T1000 (cell line): ENCODE data around the gene ATP6V1F.

Experiments used
- DNase-seq: peaks from one replicate; lab custom pipeline; 2025; ENCODE audit warnings: mixed read lengths; lab: John Stamatoyannopoulos, UW

ATP6V1F gene

DNA sequence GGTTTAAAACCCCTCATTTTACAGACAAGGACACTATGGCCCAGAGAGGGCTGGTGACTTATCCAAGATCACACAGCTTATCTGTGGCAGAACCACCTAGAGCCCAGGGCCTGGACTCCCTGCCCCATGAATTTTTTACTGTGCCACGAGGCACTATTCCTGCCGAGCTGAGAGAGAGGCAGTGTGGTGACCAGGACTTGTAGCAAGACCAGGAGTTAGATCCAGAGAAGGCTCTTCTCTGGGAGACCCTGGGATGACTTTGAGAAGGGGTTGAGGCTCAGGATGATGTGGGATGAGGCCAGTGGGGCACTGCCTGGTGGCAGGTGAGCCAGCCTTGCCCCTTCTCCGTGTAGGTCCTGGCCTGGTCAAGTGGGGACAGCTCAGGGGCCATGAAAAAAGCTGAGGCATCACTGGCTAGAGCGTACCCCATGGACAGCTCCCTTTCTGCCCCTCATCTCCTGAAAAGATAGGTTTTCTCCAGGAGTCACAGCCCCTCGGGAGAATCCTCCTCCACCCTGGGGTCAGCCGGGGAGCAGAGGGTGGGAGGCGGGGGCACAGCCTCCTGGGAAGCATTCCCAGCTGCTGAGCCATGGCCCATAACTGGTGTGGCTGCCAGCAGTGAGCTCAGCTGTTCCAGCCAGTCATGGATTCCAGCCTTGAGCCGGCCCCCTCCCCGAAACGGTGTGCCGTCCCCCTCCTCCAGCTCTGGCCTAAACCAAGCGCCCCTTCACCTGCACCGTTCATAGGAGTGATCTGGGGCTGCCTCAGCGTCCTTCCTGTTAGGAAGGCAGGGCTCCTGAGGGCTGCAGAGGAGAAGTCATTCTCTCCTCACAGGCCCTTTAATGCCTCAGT is 26.6 kb upstream of the ATP6V1F start:
- DNase-seq = no peak

DNA sequence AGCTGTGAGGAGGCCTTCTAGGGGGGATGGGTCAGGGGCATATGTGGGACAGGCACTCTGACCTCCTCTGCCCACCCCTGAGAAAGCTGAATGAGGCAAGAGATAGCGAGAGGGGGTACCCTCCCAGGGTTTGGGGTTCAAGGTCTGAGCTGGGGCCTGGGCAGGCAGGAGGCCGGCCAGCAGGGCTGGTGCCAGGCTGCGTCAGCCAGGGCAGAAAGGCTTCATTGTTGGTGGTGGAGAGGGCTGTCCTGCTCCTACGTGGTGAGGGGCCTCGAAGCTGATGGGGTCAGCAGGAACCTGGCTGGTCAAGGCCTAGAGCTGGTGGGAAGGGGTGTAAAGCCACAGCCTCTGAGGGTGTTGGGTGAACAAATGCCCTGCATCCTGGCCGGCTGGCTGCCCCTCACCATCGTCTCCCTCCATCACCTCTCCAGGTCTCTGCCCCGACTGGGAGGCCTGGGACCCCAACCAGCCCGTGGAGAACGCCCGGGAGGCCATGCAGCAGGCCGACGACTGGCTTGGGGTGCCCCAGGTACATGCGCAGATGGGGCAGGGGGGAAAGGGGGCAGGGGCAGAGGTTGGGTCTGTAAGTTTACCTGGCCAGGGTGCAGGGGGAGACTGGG is 25.8 kb upstream of the ATP6V1F start:
- no peak for DNase-seq

DNA sequence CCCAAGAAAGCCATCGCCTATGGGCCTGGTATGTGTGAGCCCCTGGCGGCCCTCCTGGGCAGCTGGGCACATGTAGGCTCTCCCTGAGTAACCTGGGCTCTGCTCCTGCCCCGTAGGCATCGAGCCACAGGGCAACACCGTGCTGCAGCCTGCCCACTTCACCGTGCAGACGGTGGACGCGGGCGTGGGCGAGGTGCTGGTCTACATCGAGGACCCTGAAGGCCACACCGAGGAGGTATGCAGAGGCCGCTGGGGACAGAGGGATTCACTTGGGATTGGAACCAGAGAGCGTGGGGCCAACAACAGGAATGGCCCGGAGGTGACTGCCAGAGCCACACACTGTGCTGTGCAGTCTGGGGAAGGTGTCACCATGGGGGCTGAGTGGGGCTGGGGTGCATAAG is 25.1 kb upstream of the ATP6V1F start:
- no peak for DNase-seq

DNA sequence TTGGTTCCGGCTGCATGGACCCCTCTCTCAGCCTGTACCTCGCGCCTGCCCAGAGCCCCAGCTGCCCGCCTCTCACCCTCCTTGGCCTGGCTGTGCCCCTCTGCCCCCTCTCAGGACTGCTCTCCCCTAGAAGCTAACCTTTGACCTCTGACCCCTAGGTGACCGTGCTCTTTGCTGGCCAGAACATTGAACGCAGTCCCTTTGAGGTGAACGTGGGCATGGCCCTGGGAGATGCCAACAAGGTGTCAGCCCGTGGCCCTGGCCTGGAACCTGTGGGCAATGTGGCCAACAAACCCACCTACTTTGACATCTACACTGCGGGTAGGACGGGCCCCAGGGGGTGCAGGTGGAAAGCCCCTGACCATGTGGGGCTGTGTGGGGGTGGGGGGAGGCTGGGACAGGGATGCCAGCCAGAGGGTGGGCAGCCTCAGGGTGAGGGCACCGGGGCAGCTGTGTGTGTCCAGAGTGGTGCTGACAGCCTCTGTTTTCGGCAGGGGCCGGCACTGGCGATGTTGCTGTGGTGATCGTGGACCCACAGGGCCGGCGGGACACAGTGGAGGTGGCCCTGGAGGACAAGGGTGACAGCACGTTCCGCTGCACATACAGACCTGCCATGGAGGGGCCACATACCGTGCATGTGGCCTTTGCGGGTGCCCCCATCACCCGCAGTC is 24.4 kb upstream of the ATP6V1F start:
- DNase-seq = no peak

DNA sequence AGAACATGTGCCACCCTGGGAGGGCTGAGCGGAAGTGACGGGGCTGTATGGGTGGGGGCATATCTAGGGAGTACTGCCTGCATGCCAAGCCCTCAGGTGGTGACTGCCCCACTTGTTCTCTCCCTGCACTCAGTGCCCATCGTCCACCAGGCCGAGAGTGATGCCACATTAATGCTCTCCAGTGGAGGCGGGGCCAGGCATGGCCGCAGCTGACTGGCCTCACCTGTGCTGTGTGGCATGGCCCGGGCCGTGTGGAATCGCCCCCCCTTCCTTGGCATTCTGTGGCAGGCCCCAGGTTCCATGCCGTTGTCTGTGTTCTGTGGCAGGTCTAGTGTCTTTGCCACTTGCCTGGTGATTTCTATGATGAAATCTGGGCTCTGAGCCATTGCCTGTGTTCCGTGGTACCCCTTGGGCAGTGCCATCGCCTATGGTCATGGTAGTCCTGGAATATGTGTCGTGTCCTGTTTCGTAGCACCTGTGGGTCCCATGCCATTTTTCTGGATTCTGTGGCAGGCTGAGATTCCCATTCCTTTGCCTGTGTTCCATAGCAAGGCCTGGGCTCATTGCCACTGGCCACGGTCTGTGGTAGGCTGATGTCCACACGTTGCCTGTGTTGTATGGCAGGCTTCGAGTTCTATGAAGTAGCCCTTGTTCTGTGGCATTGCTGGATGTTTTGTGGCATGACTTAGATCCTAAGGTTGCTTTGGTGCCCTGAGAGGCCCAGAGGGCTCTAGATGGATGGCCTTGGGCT is 23.5 kb upstream of the ATP6V1F start:
- no peak for DNase-seq

DNA sequence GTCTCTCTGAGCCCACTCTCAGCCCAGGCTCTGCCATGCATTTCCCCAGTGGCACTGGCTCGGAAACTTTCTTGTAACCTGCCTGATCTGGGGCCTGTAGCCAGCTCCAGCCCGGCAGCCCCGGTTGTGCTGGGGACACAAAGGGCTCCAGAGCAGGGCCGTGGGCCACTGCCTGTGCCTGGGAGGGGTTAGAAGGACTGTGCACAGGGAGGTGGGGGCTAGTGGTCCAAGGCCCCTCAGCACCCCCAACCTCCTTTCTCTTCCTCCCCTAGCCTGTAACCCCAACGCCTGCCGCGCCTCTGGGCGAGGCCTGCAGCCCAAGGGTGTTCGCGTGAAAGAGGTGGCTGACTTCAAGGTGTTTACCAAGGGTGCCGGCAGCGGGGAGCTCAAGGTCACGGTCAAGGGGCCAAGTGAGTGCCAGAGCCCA is 22.9 kb upstream of the ATP6V1F start:
- no peak for DNase-seq

DNA sequence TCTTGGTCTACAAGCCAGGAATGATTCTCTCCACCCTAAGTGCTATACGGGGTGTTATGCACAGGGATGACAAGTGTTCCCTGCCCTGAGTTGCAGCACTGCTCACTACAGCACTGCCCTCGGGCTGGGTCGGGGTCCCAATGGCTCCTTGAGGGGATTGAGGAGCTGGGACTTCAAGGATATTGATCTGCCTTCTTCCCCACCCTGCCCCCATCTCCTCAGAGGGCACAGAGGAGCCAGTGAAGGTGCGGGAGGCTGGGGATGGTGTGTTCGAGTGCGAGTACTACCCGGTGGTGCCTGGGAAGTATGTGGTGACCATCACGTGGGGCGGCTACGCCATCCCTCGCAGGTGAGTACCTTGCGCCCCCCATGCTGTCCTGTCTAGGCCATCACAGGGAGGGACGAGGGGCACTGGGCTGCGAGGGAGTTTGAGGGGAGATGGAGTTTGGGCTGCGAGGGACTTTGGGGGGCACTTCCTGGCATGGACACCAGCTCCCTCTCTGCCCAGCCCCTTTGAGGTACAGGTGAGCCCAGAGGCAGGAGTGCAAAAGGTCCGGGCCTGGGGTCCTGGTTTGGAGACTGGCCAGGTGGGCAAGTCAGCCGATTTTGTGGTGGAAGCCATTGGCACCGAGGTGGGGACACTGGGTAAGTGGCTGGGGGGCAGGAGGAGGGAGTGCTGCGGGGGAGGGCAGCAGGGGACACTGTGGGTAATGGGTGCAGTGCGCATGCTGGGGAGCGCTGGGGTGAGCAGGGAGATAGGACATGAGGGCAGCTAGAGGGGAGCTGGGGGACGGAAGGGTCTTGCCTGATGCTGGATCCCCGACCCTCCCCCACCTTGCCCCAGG is 22.1 kb upstream of the ATP6V1F start:
- no peak for DNase-seq

DNA sequence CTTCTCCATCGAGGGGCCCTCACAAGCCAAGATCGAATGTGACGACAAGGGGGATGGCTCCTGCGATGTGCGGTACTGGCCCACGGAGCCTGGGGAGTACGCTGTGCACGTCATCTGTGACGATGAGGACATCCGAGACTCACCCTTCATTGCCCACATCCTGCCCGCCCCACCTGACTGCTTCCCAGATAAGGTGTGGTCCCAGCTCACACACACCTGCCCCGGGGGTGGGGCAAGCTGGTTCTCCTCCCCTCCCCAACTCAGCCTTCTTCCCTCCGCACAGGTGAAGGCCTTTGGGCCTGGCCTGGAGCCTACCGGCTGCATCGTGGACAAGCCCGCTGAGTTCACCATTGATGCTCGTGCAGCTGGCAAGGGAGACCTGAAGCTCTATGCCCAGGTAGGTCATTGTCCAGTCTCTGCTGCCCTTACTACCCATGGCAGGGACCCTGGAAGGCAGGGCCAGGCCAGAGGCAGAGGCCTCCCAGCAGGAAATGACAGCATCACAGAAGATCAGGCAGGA is 21.4 kb upstream of the ATP6V1F start:
- DNase-seq = no peak

DNA sequence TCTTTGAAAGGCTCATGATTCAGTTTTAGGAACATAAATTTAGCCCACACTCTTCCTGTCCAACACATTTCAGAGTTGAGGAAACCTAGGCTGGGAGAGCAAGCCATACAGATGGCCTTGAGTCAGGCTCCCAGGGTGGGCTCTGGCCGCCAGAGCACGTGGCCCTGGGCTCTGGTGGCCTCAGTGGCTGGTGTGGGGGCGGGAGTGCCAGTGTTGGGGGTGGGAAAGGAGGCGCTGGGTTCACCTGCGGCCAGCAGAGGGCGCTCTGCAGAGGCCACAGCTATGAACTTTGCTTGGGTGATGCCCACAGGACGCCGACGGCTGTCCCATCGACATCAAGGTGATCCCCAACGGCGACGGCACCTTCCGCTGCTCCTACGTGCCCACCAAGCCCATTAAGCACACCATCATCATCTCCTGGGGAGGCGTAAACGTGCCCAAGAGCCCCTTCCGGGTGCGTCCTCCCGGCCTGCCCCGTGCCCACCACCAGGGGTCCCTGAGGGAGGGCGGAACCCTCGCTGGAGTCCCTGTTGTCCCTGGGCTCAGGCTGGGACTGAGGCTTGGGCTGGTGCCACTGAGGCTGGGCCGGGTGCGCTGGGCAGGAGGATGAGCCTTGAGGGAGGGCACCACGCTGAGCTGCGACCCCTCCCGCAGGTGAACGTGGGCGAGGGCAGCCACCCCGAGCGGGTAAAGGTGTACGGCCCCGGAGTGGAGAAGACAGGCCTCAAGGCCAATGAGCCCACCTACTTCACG is 20.6 kb upstream of the ATP6V1F start:
- no peak for DNase-seq

DNA sequence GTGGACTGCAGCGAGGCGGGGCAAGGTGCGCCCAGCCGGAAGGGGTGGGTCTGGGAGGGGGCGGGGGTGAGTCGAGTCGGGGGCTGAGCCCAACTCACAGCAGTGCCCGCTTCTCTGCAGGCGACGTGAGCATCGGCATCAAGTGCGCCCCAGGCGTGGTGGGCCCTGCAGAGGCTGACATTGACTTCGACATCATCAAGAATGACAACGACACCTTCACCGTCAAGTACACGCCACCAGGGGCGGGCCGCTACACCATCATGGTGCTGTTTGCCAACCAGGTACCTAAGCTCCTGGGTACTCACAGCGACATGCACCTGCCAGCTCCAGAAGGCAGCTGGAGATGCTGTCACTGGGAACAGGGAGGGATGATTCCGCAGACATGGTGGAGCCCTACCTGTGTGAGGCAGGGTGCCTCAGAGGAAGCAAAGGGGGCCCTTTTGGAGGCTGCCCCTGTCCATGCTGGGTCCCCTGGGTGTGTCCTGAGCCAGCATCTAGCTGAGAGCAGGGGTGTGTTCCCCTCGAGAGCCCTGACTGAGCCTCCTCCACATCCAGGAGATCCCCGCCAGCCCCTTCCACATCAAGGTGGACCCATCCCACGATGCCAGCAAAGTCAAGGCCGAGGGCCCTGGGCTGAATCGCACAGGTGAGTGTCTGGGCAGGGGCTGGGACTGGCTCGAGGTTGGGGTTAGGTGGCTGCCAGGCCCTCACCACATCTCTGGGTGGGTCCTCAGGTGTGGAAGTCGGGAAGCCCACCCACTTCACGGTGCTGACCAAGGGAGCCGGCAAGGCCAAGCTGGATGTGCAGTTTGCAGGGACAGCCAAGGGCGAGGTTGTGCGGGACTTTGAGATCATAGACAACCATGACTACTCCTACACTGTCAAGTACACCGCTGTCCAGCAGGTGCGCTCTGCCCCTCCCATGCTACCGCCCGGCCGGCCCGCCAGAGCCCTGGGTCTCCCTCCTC is 19.7 kb upstream of the ATP6V1F start:
- no peak for DNase-seq

DNA sequence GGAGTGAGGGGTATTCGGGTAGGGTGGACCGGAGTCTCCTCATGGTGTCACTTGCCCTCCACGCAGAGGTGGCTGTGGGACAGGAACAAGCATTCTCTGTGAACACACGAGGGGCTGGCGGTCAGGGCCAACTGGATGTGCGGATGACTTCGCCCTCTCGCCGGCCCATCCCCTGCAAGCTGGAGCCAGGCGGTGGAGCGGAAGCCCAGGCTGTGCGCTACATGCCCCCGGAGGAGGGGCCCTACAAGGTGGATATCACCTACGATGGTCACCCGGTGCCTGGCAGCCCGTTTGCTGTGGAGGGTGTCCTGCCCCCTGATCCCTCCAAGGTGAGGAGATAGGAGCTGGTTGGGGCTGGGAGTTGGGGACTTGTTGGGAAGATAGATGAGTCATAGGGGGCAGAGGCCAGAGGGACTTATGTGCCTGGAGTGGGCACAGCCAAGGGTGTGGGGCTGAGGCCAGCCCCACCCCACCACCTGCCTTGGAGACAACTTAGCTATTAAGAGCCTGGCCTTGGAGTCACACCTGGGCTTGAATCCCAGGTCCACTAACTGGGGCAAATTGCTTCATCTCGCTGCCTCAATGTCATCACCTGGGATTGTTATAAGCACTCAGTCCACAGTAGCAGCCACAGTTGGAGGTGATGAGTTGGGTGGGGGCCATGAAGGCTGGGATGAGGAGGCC is 18.6 kb upstream of the ATP6V1F start:
- no peak for DNase-seq

DNA sequence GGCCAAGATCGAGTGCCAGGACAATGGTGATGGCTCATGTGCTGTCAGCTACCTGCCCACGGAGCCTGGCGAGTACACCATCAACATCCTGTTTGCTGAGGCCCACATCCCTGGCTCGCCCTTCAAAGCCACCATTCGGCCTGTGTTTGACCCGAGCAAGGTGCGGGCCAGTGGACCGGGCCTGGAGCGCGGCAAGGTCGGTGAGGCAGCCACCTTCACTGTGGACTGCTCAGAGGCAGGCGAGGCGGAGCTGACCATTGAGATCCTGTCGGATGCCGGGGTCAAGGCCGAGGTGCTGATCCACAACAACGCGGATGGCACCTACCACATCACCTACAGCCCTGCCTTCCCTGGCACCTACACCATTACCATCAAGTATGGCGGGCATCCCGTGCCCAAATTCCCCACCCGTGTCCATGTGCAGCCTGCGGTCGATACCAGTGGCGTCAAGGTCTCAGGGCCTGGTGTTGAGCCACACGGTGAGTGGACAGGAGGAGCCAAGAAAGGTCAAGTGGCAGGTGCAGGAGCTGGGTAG is 17.8 kb upstream of the ATP6V1F start:
- DNase-seq = no peak

DNA sequence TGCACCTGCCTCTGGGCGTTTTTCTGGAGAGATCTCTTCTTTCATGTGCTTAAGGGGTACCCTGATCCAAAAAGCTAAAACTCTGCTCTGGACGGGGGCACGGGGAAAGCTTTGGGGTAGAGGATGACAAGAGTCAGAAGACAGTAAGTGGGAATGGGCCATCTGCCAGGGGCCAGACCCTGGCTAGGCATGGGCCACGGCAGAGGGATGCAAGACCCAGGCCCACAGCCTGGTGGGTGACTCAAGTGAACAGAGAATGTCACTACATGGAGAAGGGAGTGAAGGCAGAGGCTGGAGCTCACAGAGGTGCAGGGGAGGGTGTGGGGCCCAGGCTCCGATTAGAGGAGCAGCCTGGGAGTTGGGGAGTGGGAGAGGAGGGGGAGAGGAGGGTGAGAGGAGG is 17.2 kb upstream of the ATP6V1F start:
- DNase-seq = no peak

DNA sequence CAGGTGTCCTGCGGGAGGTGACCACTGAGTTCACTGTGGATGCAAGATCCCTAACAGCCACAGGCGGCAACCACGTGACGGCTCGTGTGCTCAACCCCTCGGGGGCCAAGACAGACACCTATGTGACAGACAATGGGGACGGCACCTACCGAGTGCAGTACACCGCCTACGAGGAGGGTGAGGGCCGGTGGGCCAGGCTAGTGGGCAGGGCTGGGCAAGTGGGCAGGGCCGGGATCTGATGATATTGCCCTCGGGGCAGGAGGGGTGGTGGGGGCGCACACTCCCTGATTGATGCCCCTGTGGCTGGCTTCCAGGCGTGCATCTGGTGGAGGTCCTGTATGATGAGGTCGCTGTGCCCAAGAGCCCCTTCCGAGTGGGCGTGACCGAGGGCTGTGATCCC is 16.7 kb upstream of the ATP6V1F start:
- DNase-seq = no peak

DNA sequence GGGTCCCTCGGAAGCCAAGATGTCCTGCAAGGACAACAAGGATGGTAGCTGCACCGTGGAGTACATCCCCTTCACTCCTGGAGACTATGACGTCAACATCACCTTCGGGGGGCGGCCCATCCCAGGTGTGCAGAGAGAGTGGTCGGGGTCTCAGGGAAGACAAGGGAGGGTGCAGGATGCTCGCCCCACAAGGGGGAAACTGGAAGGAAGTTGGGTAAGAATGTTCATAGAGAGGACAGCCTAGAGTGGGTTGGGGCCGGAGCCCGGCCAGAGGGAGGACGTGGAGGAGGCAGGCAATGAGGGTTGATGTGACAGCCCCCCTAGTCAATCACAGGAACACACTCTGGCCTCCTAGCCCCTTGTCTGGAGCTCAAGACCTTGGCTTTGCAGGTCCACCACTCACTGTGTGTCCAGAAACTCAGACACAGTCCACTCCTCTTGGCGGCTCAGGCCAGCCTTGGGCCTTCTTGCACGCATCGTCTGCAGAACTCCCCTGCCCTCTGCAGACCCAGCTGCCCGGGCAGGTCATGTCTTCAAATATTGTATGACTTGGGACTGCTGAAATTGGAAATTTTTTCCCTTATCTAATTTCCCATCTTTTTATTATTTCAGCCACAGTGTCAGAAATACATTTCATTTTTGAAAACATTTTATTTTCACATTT is 15.7 kb upstream of the ATP6V1F start:
- no peak for DNase-seq

DNA sequence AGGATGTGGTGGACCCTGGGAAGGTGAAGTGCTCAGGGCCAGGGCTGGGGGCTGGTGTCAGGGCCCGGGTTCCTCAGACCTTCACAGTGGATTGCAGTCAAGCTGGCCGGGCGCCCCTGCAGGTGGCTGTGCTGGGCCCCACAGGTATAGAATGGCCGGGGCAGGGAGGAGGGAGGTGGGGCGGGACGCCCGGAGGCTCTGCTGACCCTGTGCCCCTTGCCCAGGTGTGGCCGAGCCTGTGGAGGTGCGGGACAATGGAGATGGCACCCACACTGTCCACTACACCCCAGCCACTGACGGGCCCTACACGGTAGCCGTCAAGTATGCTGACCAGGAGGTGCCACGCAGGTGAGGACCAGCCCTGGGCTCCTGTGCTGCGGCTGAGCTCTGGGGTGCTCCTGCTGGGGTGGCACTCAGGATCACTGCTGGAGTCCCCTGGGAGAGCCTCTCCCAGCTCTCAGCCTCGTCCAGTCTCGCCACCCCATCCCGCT is 14.9 kb upstream of the ATP6V1F start:
- no peak for DNase-seq

DNA sequence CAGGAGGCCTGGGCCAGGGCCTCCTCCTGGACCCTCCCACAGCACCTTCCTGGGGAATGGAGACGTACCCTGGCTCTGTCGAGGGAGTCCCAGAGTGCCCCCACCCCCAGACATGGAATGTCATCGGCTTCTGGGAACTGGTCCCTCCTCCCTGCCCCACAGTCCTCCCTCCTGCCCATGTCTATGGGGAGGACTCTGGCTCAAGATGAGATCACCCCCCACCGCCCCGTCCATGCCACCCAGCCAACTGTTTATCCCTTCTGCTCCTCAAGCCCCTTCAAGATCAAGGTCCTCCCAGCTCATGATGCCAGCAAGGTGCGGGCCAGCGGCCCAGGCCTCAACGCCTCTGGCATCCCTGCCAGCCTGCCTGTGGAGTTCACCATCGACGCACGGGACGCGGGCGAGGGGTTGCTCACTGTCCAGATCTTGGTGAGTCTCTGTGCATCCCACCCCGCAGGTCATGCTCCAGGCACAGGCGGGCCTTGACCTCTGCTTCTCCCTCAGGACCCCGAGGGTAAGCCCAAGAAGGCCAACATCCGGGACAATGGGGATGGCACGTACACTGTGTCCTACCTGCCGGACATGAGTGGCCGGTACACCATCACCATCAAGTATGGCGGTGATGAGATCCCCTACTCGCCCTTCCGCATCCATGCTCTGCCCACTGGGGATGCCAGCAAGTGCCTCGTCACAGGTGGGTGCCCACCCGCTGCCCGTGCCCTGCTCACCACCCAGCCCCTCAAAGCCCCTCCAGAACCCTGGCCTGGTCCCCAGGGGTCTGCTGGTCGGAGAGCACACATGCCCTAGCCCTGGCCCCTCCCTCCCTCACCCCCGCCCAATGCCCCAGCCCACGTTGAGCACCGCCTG is 14.1 kb upstream of the ATP6V1F start:
- no peak for DNase-seq
